K562 (cell line): ENCODE measurements around the gene FOXP3. TPM values are rescaled to one million over a fixed set of nuclear protein-coding genes. Genes with fewer than 3 reads are reported as not detected.

Source experiments
- ATAC-seq: fragments of 200-7000 bp; cut with Tn5 transposase; 3 replicates; pipeline ENCODE4 v1.9.1; 2020; ENCODE audit warnings: moderate library complexity
- BruUV-seq: library from RNA; stranded (reverse); fragments of 400-500 nt; replicated peaks from 2 replicates; lab custom pipeline; 2021; lab: Mats Ljungman, UMichigan
- CTCF ChIA-PET: fragments of 300-600 bp; formaldehyde crosslinking; extraction: SDS; loops from one replicate; lab custom pipeline; 2021; ENCODE audit warnings: low intra/inter-chr PET ratio; lab: Yijun Ruan, JAX
- POLR2A ChIA-PET: fragments of 300-600, 350-650 bp; sonication (Branson Sonifier 250); formaldehyde crosslinking; extraction: SDS; loops from one replicate; lab custom pipeline; 2021; ENCODE audit warnings: antibody characterized with exemption, inconsistent platforms; lab: Yijun Ruan, JAX
- DNase-seq, 4 experiments: peaks; one replicate each; pipeline versions ENCODE4 v3.0.0 to v3.0.0-alpha.2; 2011 to 2018; ENCODE audit warnings: low spot score in 3 of 4, mixed read lengths in 3 of 4; ENCODE audit errors: extremely low read depth in 1 of 4
- FAIRE-seq: peaks from 2 replicates; lab custom pipeline; 2011; peaks lifted over from hg19 to GRCh38; lab: Jason Lieb, UNC
- H2AFZ ChIP-seq: 2 replicates; pipeline ENCODE4 v1.6.0; 2011; ENCODE audit warnings: low read depth, low read length, control low read depth, inconsistent platforms
- H3K27ac ChIP-seq: fragments of 200-600 bp; 3 replicates; pipeline ENCODE4 v1.8.0; 2011; ENCODE audit warnings: low read depth, mild to moderate bottlenecking, control low read depth, inconsistent platforms, low read length, moderate library complexity, mixed read lengths; ENCODE audit errors: extremely low read depth
- H3K27me3 ChIP-seq, 2 experiments: fragments of 300-600 bp in 1 of 2; 2 replicates in 1 of 2; 3 replicates in 1 of 2; pipeline versions ENCODE4 v1.6.0 to v1.8.0; 2011; ENCODE audit warnings: inconsistent platforms in 2 of 2, low read length in 2 of 2, mild to moderate bottlenecking in 1 of 2, mixed read lengths in 1 of 2, moderate library complexity in 1 of 2; ENCODE audit not compliant: control insufficient read depth in 2 of 2, insufficient read depth in 2 of 2
- H3K36me3 ChIP-seq: fragments of 300-600 bp; 3 replicates; pipeline ENCODE4 v1.8.0; 2011; ENCODE audit warnings: mild to moderate bottlenecking, low read length, inconsistent platforms; ENCODE audit not compliant: control insufficient read depth, insufficient read depth
- H3K4me1 ChIP-seq, 2 experiments: fragments of 200-600 bp in 1 of 2; replicated peaks in 1 of 2; 2 replicates in 1 of 2; 3 replicates in 1 of 2; pipeline versions ENCODE4 v1.5.1 to v1.8.0; 2011; ENCODE audit warnings: inconsistent platforms in 2 of 2, low read length in 2 of 2, mild to moderate bottlenecking in 1 of 2, mixed read lengths in 1 of 2, moderate library complexity in 1 of 2; ENCODE audit not compliant: control insufficient read depth in 2 of 2, insufficient read depth in 2 of 2
- H3K4me2 ChIP-seq: 2 replicates; pipeline ENCODE4 v1.6.1; 2011; ENCODE audit warnings: low read length, control low read depth, inconsistent platforms, mixed read lengths; ENCODE audit not compliant: insufficient read depth
- H3K4me3 ChIP-seq: fragments of 200-600 bp; sonication (generic), shearing (Covaris generic); 2 replicates; pipeline ENCODE4 v1.5.1; 2016; ENCODE audit warnings: control low read depth, inconsistent platforms
- H3K79me2 ChIP-seq: fragments of 200-600 bp; 3 replicates; pipeline ENCODE4 v1.8.0; 2011; ENCODE audit warnings: low read length, inconsistent platforms; ENCODE audit not compliant: control insufficient read depth, insufficient read depth
- H3K9ac ChIP-seq, 2 experiments: 2 replicates each; pipeline versions ENCODE4 v1.6.0 to v1.6.1; 2011; ENCODE audit warnings: low read depth in 2 of 2, low read length in 2 of 2, control low read depth in 1 of 2, inconsistent platforms in 1 of 2, mild to moderate bottlenecking in 1 of 2, mixed read lengths in 1 of 2; ENCODE audit not compliant: insufficient read depth in 1 of 2
- H3K9me1 ChIP-seq: one replicate; pipeline ENCODE4 v1.6.0; 2011; ENCODE audit warnings: inconsistent platforms, mild to moderate bottlenecking, low read length, moderate library complexity; ENCODE audit not compliant: control insufficient read depth, insufficient read depth
- H3K9me3 ChIP-seq: replicated peaks from 2 replicates; pipeline ENCODE4 v1.5.1; 2011; ENCODE audit warnings: low read depth, low read length, inconsistent platforms; ENCODE audit not compliant: control insufficient read depth, insufficient read depth
- H4K20me1 ChIP-seq: replicated peaks from 2 replicates; pipeline ENCODE4 v1.6.1; 2011; ENCODE audit warnings: low read length, inconsistent platforms, mixed read lengths; ENCODE audit not compliant: control insufficient read depth, insufficient read depth
- CBX5 ChIP-seq: IDR thresholded peaks from 2 replicates; pipeline ENCODE4 v1.6.1; 2014; ENCODE audit warnings: low read depth, borderline replicate concordance
- KLF13 ChIP-seq: fragments of 450-650 bp; IDR thresholded peaks from 2 replicates; pipeline ENCODE4 v1.6.1; 2016; ENCODE audit warnings: missing genetic modification characterization, low read depth, mild to moderate bottlenecking, missing compliant biosample characterization, moderate library complexity, borderline replicate concordance
- SMAD2 ChIP-seq: fragments of 150-350 bp; IDR thresholded peaks from 2 replicates; pipeline ENCODE4 v1.6.1; 2014; ENCODE audit warnings: low read depth, mild to moderate bottlenecking, low read length
- SREBF2 ChIP-seq: sonication (generic); formaldehyde crosslinking; IDR thresholded peaks from 2 replicates; pipeline ENCODE4 v1.4.0; 2020; ENCODE audit warnings: mild to moderate bottlenecking, missing genetic modification reagents
- TOE1 ChIP-seq, 2 experiments: fragments of 450-650 bp in 1 of 2; sonication (generic) in 1 of 2; formaldehyde crosslinking in 1 of 2; IDR thresholded peaks; 2 replicates each; pipeline versions ENCODE4 v1.7.1 to v1.8.0; 2016 to 2022; ENCODE audit warnings: borderline replicate concordance in 2 of 2, mild to moderate bottlenecking in 2 of 2, antibody characterized with exemption in 1 of 2, inconsistent platforms in 1 of 2, low read depth in 1 of 2, missing genetic modification reagents in 1 of 2, moderate library complexity in 1 of 2
- ZBTB34 ChIP-seq: fragments of 250-450 bp; sonication (Bioruptor Pico); IDR thresholded peaks from 2 replicates; pipeline ENCODE4 v1.8.0; 2021; ENCODE audit warnings: mild to moderate bottlenecking, moderate library complexity
- ZNF436 ChIP-seq: fragments of 250-450, 450-650 bp; sonication (Bioruptor Pico); formaldehyde crosslinking; IDR thresholded peaks from 2 replicates; pipeline ENCODE4 v1.7.0; 2020; ENCODE audit warnings: mild to moderate bottlenecking
- ZNF79 ChIP-seq: fragments of 250-450 bp; sonication (Bioruptor Pico); IDR thresholded peaks from 2 replicates; pipeline ENCODE4 v1.4.0; 2020; ENCODE audit warnings: low read depth, mild to moderate bottlenecking, moderate library complexity
- WGBS: fragments of 100-300 bp; shearing (Covaris generic); methylation state at CpG from one replicate; pipeline ENCODE4 v1.1.6; 2016; ENCODE audit warnings: low coverage, mixed read lengths; ENCODE audit not compliant: insufficient coverage; ENCODE audit errors: missing lambda C conversion rate; 5-methylcytosine and 5-hydroxymethylcytosine counted together
- in situ Hi-C: fragments of 300-500 bp; cut with MboI; formaldehyde crosslinking; loops from 4 replicates; pipeline ENCODE4 v1.15.0; 2018; ENCODE audit warnings: inconsistent platforms, mixed read lengths
- intact Hi-C: fragments of 100-400 bp; cut with micrococcal nuclease; formaldehyde crosslinking; loops from 2 replicates; pipeline ENCODE4 v1.14.2; 2022
- polyA plus RNA-seq, 8 experiments: library from polyadenylated mRNA; depleted of rRNA in 4 of 8; stranded (reverse) in 5 of 8; unstranded in 3 of 8; fragments of >200 nt; fragmentation: Nextera tagmentation in 2 of 8; fragmentation: Illumina TruSeq in 1 of 8; extraction: Ambion mirVana in 2 of 8; extraction: Trizol in 1 of 8; gene quantifications; 2 replicates each; pipeline versions ENCODE4 v1.2.1 to v1.2.3, GENCODE V29; 2011 to 2014; ENCODE audit warnings: inconsistent platforms in 1 of 8, missing spikeins in 1 of 8
- total RNA-seq, 7 experiments: library from RNA; depleted of rRNA in 6 of 7; stranded (reverse); fragments of >200 nt in 6 of 7; fragmentation: Illumina TruSeq in 2 of 7; extraction: Trizol in 2 of 7; gene quantifications; 2 replicates each; pipeline versions ENCODE4 v1.2.1 to v1.2.3, GENCODE V29; 2011 to 2021; ENCODE audit warnings: low replicate concordance in 1 of 7
- TF ChIP-seq, protein P1 (sequence below), 2 experiments: fragments of 450-650 bp; IDR thresholded peaks; 2 replicates each; pipeline ENCODE4 v1.6.1; 2018; ENCODE audit warnings: mild to moderate bottlenecking in 2 of 2, low read depth in 1 of 2; ENCODE audit not compliant: partially characterized antibody in 2 of 2

FOXP3 gene
- total and polyA plus RNA-seq, 9 of the 15 experiments (the other 6 are each of a cell fraction or from before 2014, with no cell fraction given), result 0.04 to 0.24 (median 0.07) TPM; not detected in 4

DNA sequence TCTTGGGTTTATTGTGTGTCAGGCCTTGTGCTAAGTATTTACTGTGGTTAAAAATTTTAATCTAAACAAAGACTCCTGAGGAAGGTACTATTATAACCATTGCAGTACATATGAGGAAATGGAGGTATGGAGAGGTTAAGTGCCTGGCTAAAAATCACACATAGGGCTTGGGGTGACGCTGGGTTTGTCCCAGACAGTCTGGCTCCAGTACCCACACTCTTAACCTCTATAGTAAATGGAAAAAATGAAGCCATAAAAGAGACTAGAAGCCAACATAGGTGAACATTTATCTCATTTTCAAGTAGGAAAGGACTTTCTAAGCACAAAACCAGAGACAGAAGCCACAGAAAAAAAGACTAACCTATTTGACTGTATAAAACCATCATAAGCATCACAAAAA, 1.9 kb downstream of the FOXP3 start:
- DNase-seq (no peak), ATAC-seq (no peak), FAIRE-seq (no peak)
- no peak overlapping the region for H3K27ac ChIP-seq
- TF ChIP-seq ZNF436 (CRISPR knock-in tag) (no peak), ZBTB34 (CRISPR knock-in tag) (no peak), SREBF2 (CRISPR knock-in tag) (no peak), SMAD2 (no peak), ZNF79 (CRISPR knock-in tag) (no peak), KLF13 (tag) (no peak), CBX5 (no peak), TOE1 (IDR thresholded peaks at IDR 0.05; ENCODE audit: borderline replicate concordance) (no peak), TOE1 (CRISPR knock-in tag; IDR thresholded peaks at IDR 0.05; ENCODE audit: borderline replicate concordance, low read depth) (no peak)
- TF ChIP-seq, protein P1, sequence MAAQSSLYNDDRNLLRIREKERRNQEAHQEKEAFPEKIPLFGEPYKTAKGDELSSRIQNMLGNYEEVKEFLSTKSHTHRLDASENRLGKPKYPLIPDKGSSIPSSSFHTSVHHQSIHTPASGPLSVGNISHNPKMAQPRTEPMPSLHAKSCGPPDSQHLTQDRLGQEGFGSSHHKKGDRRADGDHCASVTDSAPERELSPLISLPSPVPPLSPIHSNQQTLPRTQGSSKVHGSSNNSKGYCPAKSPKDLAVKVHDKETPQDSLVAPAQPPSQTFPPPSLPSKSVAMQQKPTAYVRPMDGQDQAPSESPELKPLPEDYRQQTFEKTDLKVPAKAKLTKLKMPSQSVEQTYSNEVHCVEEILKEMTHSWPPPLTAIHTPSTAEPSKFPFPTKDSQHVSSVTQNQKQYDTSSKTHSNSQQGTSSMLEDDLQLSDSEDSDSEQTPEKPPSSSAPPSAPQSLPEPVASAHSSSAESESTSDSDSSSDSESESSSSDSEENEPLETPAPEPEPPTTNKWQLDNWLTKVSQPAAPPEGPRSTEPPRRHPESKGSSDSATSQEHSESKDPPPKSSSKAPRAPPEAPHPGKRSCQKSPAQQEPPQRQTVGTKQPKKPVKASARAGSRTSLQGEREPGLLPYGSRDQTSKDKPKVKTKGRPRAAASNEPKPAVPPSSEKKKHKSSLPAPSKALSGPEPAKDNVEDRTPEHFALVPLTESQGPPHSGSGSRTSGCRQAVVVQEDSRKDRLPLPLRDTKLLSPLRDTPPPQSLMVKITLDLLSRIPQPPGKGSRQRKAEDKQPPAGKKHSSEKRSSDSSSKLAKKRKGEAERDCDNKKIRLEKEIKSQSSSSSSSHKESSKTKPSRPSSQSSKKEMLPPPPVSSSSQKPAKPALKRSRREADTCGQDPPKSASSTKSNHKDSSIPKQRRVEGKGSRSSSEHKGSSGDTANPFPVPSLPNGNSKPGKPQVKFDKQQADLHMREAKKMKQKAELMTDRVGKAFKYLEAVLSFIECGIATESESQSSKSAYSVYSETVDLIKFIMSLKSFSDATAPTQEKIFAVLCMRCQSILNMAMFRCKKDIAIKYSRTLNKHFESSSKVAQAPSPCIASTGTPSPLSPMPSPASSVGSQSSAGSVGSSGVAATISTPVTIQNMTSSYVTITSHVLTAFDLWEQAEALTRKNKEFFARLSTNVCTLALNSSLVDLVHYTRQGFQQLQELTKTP (IDR thresholded peaks at IDR 0.05; ENCODE audit: low read depth in 1 of 2, partially characterized antibody in 2 of 2), result no peak
- peaks cover 0 to 4% of the 10 kb centered on the region in 2 experiments; a peak in 2 of 5 replicates for H3K4me1 ChIP-seq
- no peak overlapping the region for H3K9ac ChIP-seq
- no peaks in the 10 kb centered on the region for H3K9me3 ChIP-seq
- no peaks in the 10 kb centered on the region for H3K36me3 ChIP-seq
- intact Hi-C loops, result no loop called here
- H2AFZ ChIP-seq, result no peak overlapping the region
- BruUV-seq, result no TSS peak
- 0% methylated on average over 1 of the region's 1 CpG for WGBS
- no peak overlapping the region for H3K4me2 ChIP-seq
- no peaks in the 10 kb centered on the region for H3K27me3 ChIP-seq
- H3K79me2 ChIP-seq, result no peaks in the 10 kb centered on the region
- H4K20me1 ChIP-seq, result no peaks in the 10 kb centered on the region
- POLR2A ChIA-PET, result interaction anchor here (1.0 kb wide), 1 partner anchor 9 kb away, joined by 3 read pairs; no protein-coding TSS in a partner anchor
- no peaks in the 10 kb centered on the region for H3K9me1 ChIP-seq
- H3K4me3 ChIP-seq, result no peak overlapping the region
- in situ Hi-C loops, result no loop called here
- CTCF ChIA-PET, result no interaction called here
